ENCODE data around the gene MAFG.
"Not testable (repeated sequence)": the region's sequence is repeated elsewhere in the genome, so short reads cannot be mapped to it uniquely, and the experiment has no call there.

Gene MAFG

DNA sequence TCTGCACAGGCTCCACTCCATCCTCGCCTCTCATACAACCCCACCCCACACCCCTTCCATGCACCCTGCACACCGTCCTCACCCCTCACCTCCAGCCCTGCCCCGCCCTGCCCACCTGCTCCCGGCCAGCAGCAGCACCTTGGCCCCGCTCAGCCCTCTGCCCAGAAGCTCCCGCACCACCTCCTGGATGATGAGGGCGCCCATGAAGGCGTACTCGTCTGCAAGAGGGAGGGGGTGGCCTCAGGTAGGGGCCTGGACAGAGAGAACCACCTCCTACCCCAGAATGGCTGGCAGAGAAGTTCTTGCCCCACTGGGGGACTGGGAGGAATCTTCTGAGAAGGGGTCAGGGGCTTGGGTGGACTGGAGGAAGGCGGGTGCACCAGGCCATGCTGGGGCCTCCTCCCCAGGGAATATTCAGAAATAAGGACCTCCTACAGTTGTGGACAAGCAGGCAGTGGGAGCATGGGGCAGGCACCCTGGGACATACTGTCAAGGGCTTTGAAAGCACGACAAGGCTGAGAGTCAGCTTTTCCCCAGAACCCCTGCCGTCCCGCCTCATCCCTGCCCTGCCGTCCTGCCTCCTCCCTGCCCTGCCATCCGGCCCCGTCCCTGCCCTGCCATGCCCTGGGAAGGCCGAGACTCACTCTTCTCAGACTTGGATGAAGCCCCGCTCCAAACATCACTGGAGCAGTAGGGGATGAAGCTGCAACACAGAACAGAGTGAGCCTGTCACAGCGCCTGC is 30.3 kb upstream of the MAFG start:
- DNase-seq, result no peak

DNA sequence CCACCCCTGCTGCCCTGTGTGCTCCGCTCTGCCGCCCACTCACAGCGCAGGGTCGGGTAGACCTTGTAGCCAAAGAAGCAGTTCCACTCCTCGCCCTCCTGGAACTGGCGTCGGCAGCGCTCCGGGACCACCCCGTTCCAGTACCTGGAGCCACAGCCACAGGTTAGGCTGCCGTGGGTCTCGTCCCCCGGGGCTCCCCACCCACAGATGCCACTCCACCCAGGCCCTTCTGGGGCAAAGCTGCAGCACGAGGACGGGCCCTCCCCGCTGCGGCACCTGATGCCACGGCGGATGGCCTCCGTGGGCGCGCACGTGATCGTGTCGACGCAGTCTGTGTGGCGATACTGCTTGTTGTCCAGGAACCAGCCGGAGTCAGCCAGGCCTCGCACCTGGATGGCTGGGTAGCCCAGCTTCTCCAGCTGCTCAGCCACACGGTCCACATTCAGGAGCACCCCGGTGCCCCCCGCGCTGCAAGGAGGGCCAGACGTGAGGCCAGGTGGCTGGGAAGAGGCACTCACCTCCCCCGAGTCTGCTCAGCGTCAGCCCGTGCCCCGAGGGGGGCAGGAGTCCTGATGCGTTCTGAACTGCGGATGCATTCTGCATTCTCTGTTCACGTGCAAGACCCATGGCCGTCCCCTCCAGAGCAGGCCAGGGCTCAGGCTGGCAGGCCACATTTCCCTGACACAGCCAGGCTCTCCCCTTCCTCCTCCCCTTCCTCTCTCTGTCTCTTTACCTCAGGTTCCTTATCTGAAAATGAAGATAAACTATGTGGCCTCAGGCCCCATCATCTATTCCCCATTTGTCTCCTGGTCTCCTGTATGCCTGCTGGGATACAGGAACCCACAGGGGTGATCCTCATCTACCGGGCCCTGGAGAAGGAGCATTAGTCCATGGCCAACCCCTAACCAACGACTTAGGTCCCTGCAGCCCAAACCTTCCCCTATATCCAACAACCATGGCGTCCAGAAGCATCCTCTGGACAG is 29.4 kb upstream of the MAFG start:
- DNase-seq, result no peak

GRCh38 chr17:81955756-81956544 is 28.4 kb upstream of the MAFG start:
- no peak for DNase-seq

DNA sequence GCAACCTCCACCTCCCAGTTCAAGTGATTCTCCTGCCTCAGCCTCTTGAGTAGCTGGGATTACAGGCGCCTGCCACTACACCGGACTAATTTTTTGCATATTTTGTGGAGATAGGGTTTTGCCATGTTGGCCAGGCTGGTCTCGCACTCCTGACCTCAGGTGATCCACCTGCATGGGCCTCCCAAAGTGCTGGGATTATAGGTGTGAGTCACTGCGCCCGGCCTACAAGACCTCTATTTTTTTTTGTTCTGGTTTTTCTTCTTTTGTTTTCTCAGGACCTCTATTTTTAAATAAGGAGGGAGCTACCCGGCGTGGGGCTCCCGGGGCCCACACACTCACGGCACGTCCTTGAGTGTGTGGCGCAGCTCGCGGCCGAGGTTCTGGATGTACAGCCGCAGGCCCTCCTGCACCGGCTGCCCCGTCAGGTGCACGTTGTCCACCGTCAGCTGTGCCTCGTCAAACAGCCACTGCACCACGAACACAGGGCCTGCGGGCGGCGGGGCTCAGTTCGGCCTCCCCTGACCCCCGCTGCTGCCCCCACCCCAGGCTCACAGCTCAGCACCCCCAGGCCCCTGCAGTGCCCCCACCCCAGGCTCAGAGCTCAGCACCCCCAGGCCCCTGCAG is 27.6 kb upstream of the MAFG start:
- DNase-seq, result no peak

GRCh38 chr17:81954131-81955057 is 26.9 kb upstream of the MAFG start:
- no peak for DNase-seq

GRCh38 chr17:81953443-81953842 is 25.9 kb upstream of the MAFG start:
- DNase-seq, result not testable (repeated sequence)

DNA sequence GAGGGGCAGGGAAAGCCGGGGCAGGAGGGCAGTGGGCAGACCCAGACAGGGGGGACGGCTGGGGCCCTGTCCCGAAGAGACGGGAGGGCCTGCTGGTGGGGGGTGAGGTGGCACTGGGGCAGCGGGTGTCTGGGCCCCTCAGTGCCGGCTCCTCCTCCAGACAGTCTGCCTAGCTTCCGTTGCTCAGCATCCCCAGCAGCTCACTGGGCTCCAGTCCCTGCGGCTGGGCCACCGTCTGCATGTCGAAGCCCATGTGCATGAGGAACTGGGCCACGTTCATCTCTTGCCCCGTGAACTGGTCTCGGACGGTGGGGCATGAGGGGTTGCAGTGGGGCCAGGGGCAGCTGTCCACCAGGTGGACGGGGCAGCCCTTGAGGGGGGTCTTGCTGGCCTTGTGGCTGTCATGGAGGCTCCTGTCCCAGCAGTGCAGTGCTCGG is 25.3 kb upstream of the MAFG start:
- DNase-seq, result no peak

GRCh38 chr17:81951785-81952684 is 24.5 kb upstream of the MAFG start:
- no peak for DNase-seq

DNA sequence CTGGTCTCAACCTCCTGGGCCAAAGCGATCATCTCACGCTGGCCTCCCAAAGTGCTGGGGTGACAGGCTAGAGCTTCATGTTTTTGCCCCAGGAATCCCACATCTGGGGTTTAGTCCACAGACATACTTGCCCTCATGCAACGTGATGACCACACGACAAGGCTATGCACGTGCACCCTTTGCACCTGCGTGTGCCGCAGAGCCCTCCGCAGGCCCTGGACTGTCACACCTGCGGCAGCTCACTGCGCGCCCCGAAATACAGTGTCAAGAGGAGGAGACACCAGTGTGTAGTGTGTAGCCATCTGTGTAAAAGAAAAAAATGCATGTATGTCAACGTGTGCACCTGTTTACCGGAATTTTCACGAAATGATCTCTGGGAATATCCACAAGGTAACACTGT is 23.0 kb upstream of the MAFG start:
- DNase-seq, result no peak

- no peak for DNase-seq
Observed at GRCh38 chr17:81948635-81949378, 21.3 kb upstream of the MAFG start.

DNA sequence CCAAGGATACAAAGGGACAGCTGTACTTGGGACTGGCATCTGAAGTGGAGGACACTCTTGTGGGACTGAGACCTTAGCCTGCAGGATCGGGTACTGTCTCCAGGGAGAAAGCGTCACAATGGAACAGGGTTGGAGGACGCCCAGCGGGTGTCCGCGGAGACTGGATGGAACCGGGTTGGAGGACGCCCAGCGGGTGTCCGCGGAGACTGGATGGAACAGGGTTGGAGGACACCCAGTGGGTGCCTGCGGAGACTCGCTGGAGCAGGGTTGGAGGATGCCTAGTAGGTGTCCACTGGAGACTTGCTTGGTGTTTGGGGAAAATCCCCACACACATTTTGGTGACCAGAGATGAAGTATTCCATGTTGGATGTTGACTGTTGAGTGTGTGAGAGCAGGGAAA is 19.7 kb upstream of the MAFG start, which contains the start of gene MYADML2:
MYADML2 (minus strand) TSS at position 45 of the 400 bp plus-strand sequence. CDS start 5,492 bp downstream, outside the sequence.
- DNase-seq, result no peak

DNA sequence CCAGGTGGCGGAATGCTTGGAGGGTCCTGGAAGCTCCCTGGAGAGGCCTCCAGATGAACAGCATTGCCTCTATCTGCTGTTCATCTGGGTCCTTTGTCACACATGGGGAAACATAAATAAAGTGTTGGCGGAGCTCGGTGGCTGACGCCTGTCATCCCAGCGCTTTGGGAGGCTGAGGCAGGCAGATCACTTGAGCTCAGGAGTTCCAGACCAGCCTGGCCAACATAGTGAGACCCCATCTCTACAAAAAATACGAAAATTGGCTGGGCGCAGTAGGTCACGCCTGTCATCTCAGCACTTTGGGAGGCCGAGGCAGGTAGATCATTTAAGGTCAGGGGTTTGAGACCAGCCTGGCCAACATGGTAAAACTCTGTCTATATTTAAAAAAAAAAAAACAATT is 17.3 kb upstream of the MAFG start:
- DNase-seq, result no peak

DNA sequence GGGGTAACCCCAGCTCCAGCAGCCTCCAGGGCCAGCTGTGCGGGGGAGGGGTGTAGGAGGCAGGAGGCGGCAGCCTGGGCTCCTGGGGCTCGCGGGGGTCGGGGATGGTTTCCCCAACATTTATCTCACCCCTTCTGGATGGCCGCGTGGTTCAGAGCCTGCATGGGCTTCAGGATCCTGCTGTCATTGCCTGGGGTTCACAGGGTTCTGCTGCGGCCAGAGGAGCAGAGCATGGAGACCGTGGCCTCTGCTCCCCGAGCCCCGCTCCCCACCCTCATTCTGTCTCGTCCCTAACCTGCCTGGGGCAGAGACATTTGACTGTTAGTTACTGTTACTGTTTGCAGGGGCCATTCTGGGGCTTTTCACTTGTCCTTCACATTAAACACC is 14.6 kb upstream of the MAFG start:
- no peak for DNase-seq

- DNase-seq, result no peak
Observed at GRCh38 chr17:81941484-81942166, 14.1 kb upstream of the MAFG start.

DNA sequence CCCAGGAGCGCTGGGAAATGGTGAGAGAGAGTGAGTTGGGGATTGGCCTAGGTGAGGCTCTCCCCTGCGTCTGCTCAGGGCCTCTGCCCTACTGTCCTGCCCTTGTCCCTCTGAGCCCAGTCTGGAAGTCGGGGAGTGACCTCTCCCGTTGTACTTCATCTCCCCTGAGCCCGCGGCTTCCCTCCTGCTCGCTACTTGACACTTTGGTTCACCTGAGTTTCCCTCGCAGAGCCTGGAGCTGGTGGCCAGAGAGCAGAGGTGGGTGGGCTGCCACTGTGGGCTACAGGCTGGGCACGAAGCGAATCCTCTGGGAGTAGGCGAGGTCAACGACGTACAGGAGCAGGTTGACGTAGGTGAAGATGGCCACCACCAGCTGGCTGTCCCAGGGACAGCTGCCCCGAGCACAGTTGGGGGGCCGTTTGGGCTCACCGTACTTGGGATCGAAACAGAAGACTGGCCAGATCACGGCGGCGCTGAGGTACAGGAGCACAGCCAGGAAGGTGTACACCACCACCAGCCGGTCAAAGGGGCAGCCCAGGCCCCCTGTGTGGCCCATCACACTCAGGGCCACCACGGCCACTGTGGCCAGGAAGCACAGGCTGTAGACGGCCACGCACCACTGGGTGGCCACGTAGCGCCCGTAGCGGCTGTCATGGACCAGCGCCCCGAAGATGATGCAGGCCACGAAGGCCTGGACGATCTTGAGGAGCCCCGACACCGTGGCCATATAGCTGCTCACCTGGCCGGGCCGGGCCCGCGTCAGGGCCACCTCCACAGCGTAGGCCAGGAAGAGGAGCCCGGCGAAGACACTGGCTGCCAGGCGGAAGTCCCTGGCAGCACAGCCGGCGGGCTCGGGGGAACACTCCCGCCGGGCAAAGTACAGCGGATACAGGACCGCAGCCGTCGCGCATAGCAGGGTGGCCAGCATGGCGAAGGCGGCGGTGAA is 13.3 kb upstream of the MAFG start:
- DNase-seq, result no peak

DNA sequence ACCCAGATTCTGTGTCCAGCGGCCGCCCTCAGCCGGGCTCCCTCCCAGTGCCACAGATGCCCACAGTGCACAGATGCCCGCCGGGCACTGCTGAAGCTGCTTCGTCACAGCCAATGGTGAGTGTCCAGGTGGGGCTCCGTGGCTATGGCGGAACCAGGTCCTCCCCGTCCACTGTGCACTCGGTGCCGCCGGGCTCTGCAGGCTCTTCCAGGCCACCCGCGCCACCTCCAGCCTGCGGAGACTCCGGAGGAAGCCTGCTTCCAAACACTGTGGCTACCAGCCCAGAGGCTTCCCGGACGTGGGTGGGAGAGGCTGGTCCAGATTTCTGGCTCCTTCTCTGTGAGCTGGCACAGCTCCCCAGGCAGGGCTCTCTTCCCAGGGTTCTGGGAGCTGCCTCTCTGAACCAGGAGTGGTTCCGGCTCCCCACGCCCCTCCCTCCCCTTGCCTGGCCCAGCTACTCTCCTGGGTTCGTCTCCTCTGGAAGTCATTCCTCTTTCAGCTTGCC is 12.4 kb upstream of the MAFG start:
- DNase-seq, result no peak

- DNase-seq, result no peak
Observed at GRCh38 chr17:81939218-81939617, 11.7 kb upstream of the MAFG start.

DNA sequence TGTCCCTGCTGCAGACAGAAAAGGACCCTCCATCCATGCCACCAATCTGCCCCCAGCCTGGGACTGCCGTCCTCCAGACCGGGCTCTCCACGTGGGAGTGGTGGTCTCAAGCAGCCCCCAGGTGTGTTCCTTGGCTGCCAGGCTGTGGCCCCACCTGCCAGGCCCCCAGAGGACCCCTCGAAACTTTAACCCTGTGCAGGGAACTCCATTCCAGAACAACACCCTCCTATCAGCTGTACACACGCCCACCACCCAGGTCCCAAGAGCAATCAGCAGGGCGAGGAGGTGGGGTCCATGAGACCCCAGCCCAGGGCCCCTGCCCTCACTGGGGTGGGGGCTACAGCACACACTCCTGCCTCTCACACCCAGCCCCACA is 8.2 kb upstream of the MAFG start:
- DNase-seq, result no peak
